IMR-90 (cell line): ENCODE results near the gene DDX27. TPM values are rescaled to one million over a fixed set of nuclear protein-coding genes. Genes with fewer than 3 reads are reported as not detected.

Experiments used
- ATAC-seq: fragments of 200-7000 bp; cut with Tn5 transposase; 2 replicates; pipeline ENCODE4 v1.9.1; 2020; ENCODE audit warnings: low read depth, mild to moderate bottlenecking, moderate library complexity
- BruUV-seq: library from RNA; stranded (reverse); fragments of 400-500 nt; replicated peaks from 2 replicates; lab custom pipeline; 2021; lab: Mats Ljungman, UMichigan
- CTCF ChIA-PET: fragments of 300-600 bp; formaldehyde crosslinking; extraction: SDS; loops from one replicate; lab custom pipeline; 2021; ENCODE audit warnings: antibody characterized with exemption; lab: Yijun Ruan, JAX
- POLR2A ChIA-PET: fragments of 300-600 bp; sonication (Branson Sonifier 250); formaldehyde crosslinking; loops from one replicate; lab custom pipeline; 2022; ENCODE audit warnings: antibody characterized with exemption; ENCODE audit not compliant: unreplicated experiment; lab: Charles Lee
- DNase-seq: peaks from one replicate; pipeline ENCODE4 v3.0.0; 2013
- H2AFZ ChIP-seq: replicated peaks from 2 replicates; pipeline ENCODE3; 2013; ENCODE audit warnings: low read length, mild to moderate bottlenecking; ENCODE audit not compliant: poor library complexity
- H2AK5ac ChIP-seq: 2 replicates; pipeline ENCODE4 v1.6.1; 2013; ENCODE audit warnings: low read depth, low read length, inconsistent platforms
- H2AK9ac ChIP-seq: replicated peaks from 2 replicates; pipeline ENCODE3; 2013; ENCODE audit warnings: mild to moderate bottlenecking, low read depth, low read length, moderate library complexity; ENCODE audit not compliant: poor library complexity
- H2BK120ac ChIP-seq: 2 replicates; pipeline ENCODE4 v1.6.1; 2013; ENCODE audit warnings: low read depth, low read length, inconsistent platforms
- H2BK15ac ChIP-seq: 3 replicates; pipeline ENCODE4 v1.6.1; 2013; ENCODE audit warnings: low read depth, low read length, inconsistent platforms
- H2BK20ac ChIP-seq: 2 replicates; pipeline ENCODE4 v1.6.1; 2013; ENCODE audit warnings: low read depth, mild to moderate bottlenecking, inconsistent platforms, low read length, moderate library complexity
- H2BK5ac ChIP-seq: 2 replicates; pipeline ENCODE4 v1.6.1; 2013; ENCODE audit warnings: mild to moderate bottlenecking, low read depth, low read length, inconsistent platforms; ENCODE audit not compliant: poor library complexity, severe bottlenecking
- H3K14ac ChIP-seq: replicated peaks from 2 replicates; pipeline ENCODE4 v1.6.1; 2013; ENCODE audit warnings: low read depth, low read length, inconsistent platforms
- H3K18ac ChIP-seq: 2 replicates; pipeline ENCODE4 v1.6.1; 2013; ENCODE audit warnings: low read depth, low read length, control low read depth
- H3K23ac ChIP-seq: 2 replicates; pipeline ENCODE4 v1.6.1; 2013; ENCODE audit warnings: low read depth, low read length, inconsistent platforms
- H3K27ac ChIP-seq: 2 replicates; pipeline ENCODE4 v1.5.1; 2013; ENCODE audit warnings: mild to moderate bottlenecking, control low read depth, low read length; ENCODE audit not compliant: insufficient read depth
- H3K27me3 ChIP-seq: 2 replicates; pipeline ENCODE4 v1.6.1; 2013; ENCODE audit warnings: low read length; ENCODE audit not compliant: control insufficient read depth, insufficient read depth
- H3K36me3 ChIP-seq: 2 replicates; pipeline ENCODE4 v1.6.1; 2013; ENCODE audit warnings: low read length, mixed read lengths; ENCODE audit not compliant: control insufficient read depth, insufficient read depth
- H3K4ac ChIP-seq: 2 replicates; pipeline ENCODE4 v1.6.1; 2013; ENCODE audit warnings: low read depth, low read length, inconsistent platforms
- H3K4me1 ChIP-seq: 2 replicates; pipeline ENCODE4 v1.6.1; 2013; ENCODE audit warnings: low read length, mixed read lengths; ENCODE audit not compliant: control insufficient read depth, insufficient read depth
- H3K4me2 ChIP-seq: 2 replicates; pipeline ENCODE4 v1.6.1; 2013; ENCODE audit warnings: low read depth, mild to moderate bottlenecking, control low read depth, low read length, moderate library complexity
- H3K4me3 ChIP-seq: 2 replicates; pipeline ENCODE4 v1.5.1; 2013; ENCODE audit warnings: low read depth, mild to moderate bottlenecking, control low read depth, low read length, moderate library complexity; ENCODE audit not compliant: insufficient read depth
- H3K56ac ChIP-seq: 2 replicates; pipeline ENCODE4 v1.6.1; 2013; ENCODE audit warnings: low read length, inconsistent platforms; ENCODE audit not compliant: insufficient read depth; ENCODE audit errors: extremely low read depth
- H3K79me1 ChIP-seq, 2 experiments: 2 replicates each; pipeline ENCODE4 v1.6.1; 2013; ENCODE audit warnings: low read length in 2 of 2, inconsistent platforms in 1 of 2, low read depth in 1 of 2
- H3K9ac ChIP-seq: 2 replicates; pipeline ENCODE4 v1.6.1; 2013; ENCODE audit warnings: low read depth, low read length, control low read depth
- H3K9me1 ChIP-seq: 2 replicates; pipeline ENCODE4 v1.6.1; 2013; ENCODE audit warnings: low read length, inconsistent platforms; ENCODE audit not compliant: insufficient read depth
- H3K9me3 ChIP-seq: 2 replicates; pipeline ENCODE4 v1.6.1; 2013; ENCODE audit warnings: low read length; ENCODE audit not compliant: control insufficient read depth, insufficient read depth
- H4K20me1 ChIP-seq: 2 replicates; pipeline ENCODE4 v1.6.1; 2013; ENCODE audit warnings: low read length, inconsistent platforms; ENCODE audit not compliant: insufficient read depth
- H4K5ac ChIP-seq: 2 replicates; pipeline ENCODE4 v1.6.1; 2013; ENCODE audit warnings: mild to moderate bottlenecking, low read depth, low read length, control low read depth
- H4K8ac ChIP-seq, 2 experiments: 2 replicates each; pipeline ENCODE4 v1.6.1; 2013; ENCODE audit warnings: low read depth in 2 of 2, low read length in 2 of 2, control low read depth in 1 of 2, inconsistent platforms in 1 of 2
- H4K91ac ChIP-seq: 2 replicates; pipeline ENCODE4 v1.6.1; 2013; ENCODE audit warnings: low read depth, low read length, inconsistent platforms; ENCODE audit not compliant: insufficient read depth
- BHLHE40 ChIP-seq: fragments of 150-350 bp; IDR thresholded peaks from 2 replicates; pipeline ENCODE4 v1.6.1; 2016; ENCODE audit warnings: mild to moderate bottlenecking, low read depth, low read length
- CEBPB ChIP-seq: IDR thresholded peaks from 2 replicates; pipeline ENCODE4 v1.6.1; 2012; ENCODE audit warnings: low read depth, low read length, improper control_type of control experiment
- CHD1 ChIP-seq: IDR thresholded peaks from 2 replicates; pipeline ENCODE4 v1.6.1; 2012; ENCODE audit warnings: low read depth, low read length, improper control_type of control experiment
- FOS ChIP-seq: fragments of 150-350 bp; IDR thresholded peaks from 2 replicates; pipeline ENCODE4 v1.6.1; 2016; ENCODE audit warnings: low read depth, low read length
- MAFK ChIP-seq: IDR thresholded peaks from 2 replicates; pipeline ENCODE4 v1.6.1; 2012; ENCODE audit warnings: low read depth, low read length, improper control_type of control experiment
- MAZ ChIP-seq: IDR thresholded peaks from 2 replicates; pipeline ENCODE4 v1.6.1; 2012; ENCODE audit warnings: low read depth, mild to moderate bottlenecking, low read length, improper control_type of control experiment, moderate library complexity, borderline replicate concordance
- MXI1 ChIP-seq: IDR thresholded peaks from 2 replicates; pipeline ENCODE4 v1.6.1; 2012; ENCODE audit warnings: low read depth, mild to moderate bottlenecking, low read length, moderate library complexity, borderline replicate concordance
- NFE2L2 ChIP-seq: fragments of 150-350 bp; IDR thresholded peaks from 2 replicates; pipeline ENCODE4 v1.6.1; 2016; ENCODE audit warnings: low read depth, mild to moderate bottlenecking, low read length
- POLR2A ChIP-seq: IDR thresholded peaks from 2 replicates; pipeline ENCODE4 v1.6.1; 2012; ENCODE audit warnings: mild to moderate bottlenecking, low read depth, low read length
- RAD21 ChIP-seq: IDR thresholded peaks from 2 replicates; pipeline ENCODE4 v1.6.1; 2012; ENCODE audit warnings: low read length, improper control_type of control experiment
- RCOR1 ChIP-seq: IDR thresholded peaks from 2 replicates; pipeline ENCODE4 v1.6.1; 2012; ENCODE audit warnings: mild to moderate bottlenecking, low read length, improper control_type of control experiment; ENCODE audit not compliant: insufficient replicate concordance
- RFX5 ChIP-seq: IDR thresholded peaks from 2 replicates; pipeline ENCODE4 v1.8.0; 2012; ENCODE audit warnings: low read depth, mild to moderate bottlenecking, low read length, moderate library complexity
- SMC3 ChIP-seq: fragments of 150-350 bp; IDR thresholded peaks from 2 replicates; pipeline ENCODE4 v1.6.1; 2016; ENCODE audit warnings: low read depth, mild to moderate bottlenecking, antibody characterized with exemption, low read length, moderate library complexity
- WGBS, 2 experiments: methylation state at CpG; one replicate each; pipeline versions ENCODE4 v1.1.5 to v1.1.7; 2013; ENCODE audit warnings: missing lambda C conversion rate in 2 of 2; ENCODE audit not compliant: insufficient read length in 1 of 2; ENCODE audit errors: extremely low coverage in 2 of 2; 5-methylcytosine and 5-hydroxymethylcytosine counted together
- dilution Hi-C: fragments of 300-500 bp; cut with HindIII; formaldehyde crosslinking; loops from one replicate; pipeline ENCODE4 v1.14.3; 2018; ENCODE audit warnings: low sequenced_read_pairs; ENCODE audit not compliant: unreplicated experiment
- in situ Hi-C: fragments of 300-500 bp; cut with MboI; formaldehyde crosslinking; loops from 3 replicates; pipeline ENCODE4 v1.14.3; 2019; ENCODE audit warnings: low sequenced_read_pairs, inconsistent platforms, mixed read lengths
- intact Hi-C: fragments of 100-400 bp; cut with micrococcal nuclease; formaldehyde crosslinking; loops from 2 replicates; pipeline ENCODE4 v1.10.0; 2022
- polyA plus RNA-seq, 3 experiments: library from polyadenylated mRNA; depleted of rRNA; stranded (reverse); fragments of >200 nt; gene quantifications; 2 replicates each; pipeline ENCODE4 v1.2.3, GENCODE V29; 2012; ENCODE audit warnings: low replicate concordance in 1 of 3
- total RNA-seq: library from RNA; depleted of rRNA; stranded (reverse); fragments of >200 nt; gene quantifications from 2 replicates; pipeline ENCODE4 v1.2.3, GENCODE V29; 2012
- TF ChIP-seq, protein P1 (sequence below): fragments of 150-350 bp; IDR thresholded peaks from 2 replicates; pipeline ENCODE4 v1.6.1; 2016; ENCODE audit warnings: low read depth, mild to moderate bottlenecking, low read length, moderate library complexity, borderline replicate concordance
- TF ChIP-seq, protein P2 (sequence below): conservative IDR thresholded peaks from 2 replicates; pipeline ENCODE4 v1.5.1; 2012; ENCODE audit warnings: mild to moderate bottlenecking, low read depth, low read length, improper control_type of control experiment
- TF ChIP-seq, protein P3 (sequence below): fragments of 150-350 bp; IDR thresholded peaks from 2 replicates; pipeline ENCODE4 v1.6.1; 2017; ENCODE audit warnings: mild to moderate bottlenecking, antibody characterized with exemption, low read length, low read depth

Gene DDX27
- total and polyA plus RNA-seq, 2 of the 4 experiments (the other 2 are of a cell fraction) = 33.2 to 36.7 TPM

DNA sequence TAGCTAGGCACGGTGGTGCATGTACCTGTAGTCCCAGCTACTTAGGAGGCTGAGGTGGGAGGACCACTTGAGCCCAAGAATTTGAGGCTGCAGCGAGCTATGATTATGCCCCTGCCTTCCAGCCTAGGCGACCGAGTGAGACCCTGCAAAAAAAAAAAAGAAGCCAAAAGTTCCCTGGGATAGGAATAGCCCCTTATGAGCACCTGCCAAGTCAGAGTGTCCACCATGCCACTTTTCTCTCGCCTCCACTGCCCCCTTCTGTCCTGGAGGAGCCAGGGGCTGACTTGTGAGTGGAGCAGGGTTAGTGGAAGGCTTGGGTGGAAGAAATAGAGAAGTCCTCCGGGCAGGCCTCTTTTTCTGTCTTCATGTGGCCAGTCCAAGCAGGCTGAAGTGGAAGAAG lies 12.1 kb upstream of the DDX27 start:
- H3K36me3 ChIP-seq = no peaks in the 10 kb centered on the region
- ChIA-PET CTCF (interaction anchor here (0.6 kb wide), 2 partner anchors 10 to 354 kb away, joined by 3 to 5 read pairs; no protein-coding TSS in a partner anchor), POLR2A (no interaction called here)
- peaks cover 5% of the 10 kb centered on the region; the same call in 1 of the 2 replicates for H3K9me3 ChIP-seq
- no peak overlapping the region for H3K14ac ChIP-seq
- no peak overlapping the region for H3K27ac ChIP-seq
- dilution Hi-C loops = no loop called here
- intact Hi-C loops = no loop called here
- H3K9me1 ChIP-seq = no peaks in the 10 kb centered on the region
- WGBS, 2 experiments = 75% methylated on average over 1 of the region's 6 CpGs; no CpG with 5 or more reads in 1 of the 2 experiments
- no peak overlapping the region for H3K4ac ChIP-seq
- in situ Hi-C loops = no loop called here
- TF ChIP-seq MAFK = no peak
- TF ChIP-seq, protein P1, sequence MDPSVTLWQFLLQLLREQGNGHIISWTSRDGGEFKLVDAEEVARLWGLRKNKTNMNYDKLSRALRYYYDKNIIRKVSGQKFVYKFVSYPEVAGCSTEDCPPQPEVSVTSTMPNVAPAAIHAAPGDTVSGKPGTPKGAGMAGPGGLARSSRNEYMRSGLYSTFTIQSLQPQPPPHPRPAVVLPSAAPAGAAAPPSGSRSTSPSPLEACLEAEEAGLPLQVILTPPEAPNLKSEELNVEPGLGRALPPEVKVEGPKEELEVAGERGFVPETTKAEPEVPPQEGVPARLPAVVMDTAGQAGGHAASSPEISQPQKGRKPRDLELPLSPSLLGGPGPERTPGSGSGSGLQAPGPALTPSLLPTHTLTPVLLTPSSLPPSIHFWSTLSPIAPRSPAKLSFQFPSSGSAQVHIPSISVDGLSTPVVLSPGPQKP = no peak
- TF ChIP-seq RAD21 = no peak
- TF ChIP-seq, protein P2, sequence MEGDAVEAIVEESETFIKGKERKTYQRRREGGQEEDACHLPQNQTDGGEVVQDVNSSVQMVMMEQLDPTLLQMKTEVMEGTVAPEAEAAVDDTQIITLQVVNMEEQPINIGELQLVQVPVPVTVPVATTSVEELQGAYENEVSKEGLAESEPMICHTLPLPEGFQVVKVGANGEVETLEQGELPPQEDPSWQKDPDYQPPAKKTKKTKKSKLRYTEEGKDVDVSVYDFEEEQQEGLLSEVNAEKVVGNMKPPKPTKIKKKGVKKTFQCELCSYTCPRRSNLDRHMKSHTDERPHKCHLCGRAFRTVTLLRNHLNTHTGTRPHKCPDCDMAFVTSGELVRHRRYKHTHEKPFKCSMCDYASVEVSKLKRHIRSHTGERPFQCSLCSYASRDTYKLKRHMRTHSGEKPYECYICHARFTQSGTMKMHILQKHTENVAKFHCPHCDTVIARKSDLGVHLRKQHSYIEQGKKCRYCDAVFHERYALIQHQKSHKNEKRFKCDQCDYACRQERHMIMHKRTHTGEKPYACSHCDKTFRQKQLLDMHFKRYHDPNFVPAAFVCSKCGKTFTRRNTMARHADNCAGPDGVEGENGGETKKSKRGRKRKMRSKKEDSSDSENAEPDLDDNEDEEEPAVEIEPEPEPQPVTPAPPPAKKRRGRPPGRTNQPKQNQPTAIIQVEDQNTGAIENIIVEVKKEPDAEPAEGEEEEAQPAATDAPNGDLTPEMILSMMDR = no peak
- no peak for TF ChIP-seq RCOR1
- no peak for TF ChIP-seq POLR2A
- no peak for TF ChIP-seq BHLHE40
- TF ChIP-seq CHD1 = no peak
- no peak for TF ChIP-seq MAZ
- no peak for TF ChIP-seq SMC3
- no peak for TF ChIP-seq CEBPB
- no peak for TF ChIP-seq FOS
- TF ChIP-seq MXI1 = no peak
- no peak for TF ChIP-seq RFX5
- TF ChIP-seq NFE2L2 = no peak
- TF ChIP-seq, protein P3, sequence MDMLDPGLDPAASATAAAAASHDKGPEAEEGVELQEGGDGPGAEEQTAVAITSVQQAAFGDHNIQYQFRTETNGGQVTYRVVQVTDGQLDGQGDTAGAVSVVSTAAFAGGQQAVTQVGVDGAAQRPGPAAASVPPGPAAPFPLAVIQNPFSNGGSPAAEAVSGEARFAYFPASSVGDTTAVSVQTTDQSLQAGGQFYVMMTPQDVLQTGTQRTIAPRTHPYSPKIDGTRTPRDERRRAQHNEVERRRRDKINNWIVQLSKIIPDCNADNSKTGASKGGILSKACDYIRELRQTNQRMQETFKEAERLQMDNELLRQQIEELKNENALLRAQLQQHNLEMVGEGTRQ = no peak
- H4K91ac ChIP-seq = no peak overlapping the region
- BruUV-seq = no TSS peak
- no peaks in the 10 kb centered on the region for H3K27me3 ChIP-seq
- H3K23ac ChIP-seq = no peak overlapping the region
- no peak overlapping the region for H3K9ac ChIP-seq
- no peak overlapping the region for H3K4me3 ChIP-seq
- no peak overlapping the region for H2AK9ac ChIP-seq
- H2AK5ac ChIP-seq = no peak overlapping the region
- no peak overlapping the region for H2BK5ac ChIP-seq
- no peaks in the 10 kb centered on the region for H4K20me1 ChIP-seq
- H4K5ac ChIP-seq = no peak overlapping the region
- H4K8ac ChIP-seq = no peak overlapping the region
- H3K4me2 ChIP-seq = no peak overlapping the region
- no peak overlapping the region for H2BK120ac ChIP-seq
- H2BK20ac ChIP-seq = no peak overlapping the region
- H3K18ac ChIP-seq = no peak overlapping the region
- no peak for ATAC-seq
- no peak overlapping the region for H3K56ac ChIP-seq
- no peak for DNase-seq
- H3K79me1 ChIP-seq = no peaks in the 10 kb centered on the region
- no peaks in the 10 kb centered on the region for H3K4me1 ChIP-seq
- H2AFZ ChIP-seq = peak overlapping the region; percentile 67
- H2BK15ac ChIP-seq = no peak overlapping the region
